PC-3 (cell line): ENCODE data around the gene NPBWR2.

Experiments
- CTCF ChIP-seq: fragments of 300-600 bp; sonication (generic); conservative IDR thresholded peaks from 2 replicates; pipeline ENCODE4 v1.5.1; 2017; ENCODE audit warnings: antibody characterized with exemption, low read depth, mild to moderate bottlenecking, low read length
- EZH2 ChIP-seq: fragments of 300-600 bp; sonication (generic); IDR thresholded peaks from one replicate; pipeline ENCODE4 v1.6.1; 2017; ENCODE audit warnings: antibody characterized with exemption, mild to moderate bottlenecking, low read length; ENCODE audit not compliant: unreplicated experiment
- EZH2phosphoT487 ChIP-seq: fragments of 300-600 bp; sonication (generic); IDR thresholded peaks from 2 replicates; pipeline ENCODE4 v1.6.1; 2018; ENCODE audit warnings: mild to moderate bottlenecking, antibody characterized with exemption, low read length, borderline replicate concordance

GRCh38 chr20:64096535-64096934, 10.8 kb downstream of the NPBWR2 start:
- TF ChIP-seq CTCF (no peak), EZH2 (no peak), EZH2phosphoT487 (no peak)
